Measurements from ENCODE around the gene SPATA1. TPM values are rescaled to one million over a fixed set of nuclear protein-coding genes. Genes with fewer than 3 reads are reported as not detected.
"Not testable (repeated sequence)": the region's sequence is repeated elsewhere in the genome, so short reads cannot be mapped to it uniquely, and the experiment has no call there.

The SPATA1 gene
- 1 to 10 TPM in 7 of 12 donors, under 1 TPM in 3, not detected in 2; 0.69 to 3.3 (median 1.7) TPM for polyA plus RNA-seq (ENCODE audit: insufficient read length in 12 of 12)
- long read RNA-seq, donor 1, partial matches to known transcripts, result 0 of 2 reads
- long read RNA-seq, donor 1, other reads (novel, unspliced or antisense), result 0 of 2 reads
- long read RNA-seq, donor 2, result 0 reads
- long read RNA-seq, donor 3, result 0 reads
- long read RNA-seq, donor 4, result 0 reads
- long read RNA-seq, donor 5, result 0 reads
- long read RNA-seq, donor 6, result 0 reads
- long read RNA-seq, donor 7, result 0 reads
- long read RNA-seq, donor 8, result 0 reads
- long read RNA-seq, donor 9, result 0 reads
- long read RNA-seq, donor 10, result 0 reads
- long read RNA-seq, donor 11, result 0 reads

GRCh38 chr1:84506002-84506728 is at the start of gene SPATA1, which contains the start of gene GNG5:
TSS of gene SPATA1 (plus strand) at chr1:84506386. CDS start at chr1:84516360, 9,974 bp downstream.
TSS of gene GNG5 (minus strand) at chr1:84506581. CDS start at chr1:84506091, 490 bp downstream.
- DNase-seq, result peak; percentile 99

- DNase-seq, result no peak
Observed at GRCh38 chr1:84462118-84462517, 44.1 kb upstream of the SPATA1 start.

GRCh38 chr1:84467298-84467697 is 38.9 kb upstream of the SPATA1 start:
- no peak for DNase-seq

- DNase-seq, result no peak
Observed at GRCh38 chr1:84476225-84476624, 30.0 kb upstream of the SPATA1 start.

- peak; percentile 86 for DNase-seq
Observed at GRCh38 chr1:84478876-84479868, 27.0 kb upstream of the SPATA1 start, which contains the start of gene RPF1. TSS of gene RPF1 (plus strand) at chr1:84479266. CDS start at chr1:84479282, 16 bp downstream.

- no peak for DNase-seq
Observed at GRCh38 chr1:84479998-84480397, 26.2 kb upstream of the SPATA1 start.

- no peak for DNase-seq
Observed at GRCh38 chr1:84480650-84481049, 25.5 kb upstream of the SPATA1 start.

GRCh38 chr1:84481317-84481716 is 24.9 kb upstream of the SPATA1 start:
- DNase-seq, result no peak

GRCh38 chr1:84488107-84488506 is 18.1 kb upstream of the SPATA1 start:
- DNase-seq, result no peak

- no peak for DNase-seq
Observed at GRCh38 chr1:84489766-84490165, 16.4 kb upstream of the SPATA1 start.

GRCh38 chr1:84492726-84493125 is 13.5 kb upstream of the SPATA1 start:
- no peak for DNase-seq

- DNase-seq, result no peak
Observed at GRCh38 chr1:84493747-84494146, 12.4 kb upstream of the SPATA1 start.

- DNase-seq, result no peak
Observed at GRCh38 chr1:84496498-84496897, 9.7 kb upstream of the SPATA1 start.

GRCh38 chr1:84497631-84498275 is 8.4 kb upstream of the SPATA1 start:
- DNase-seq, result no peak

GRCh38 chr1:84502927-84503326 is 3.3 kb upstream of the SPATA1 start:
- no peak for DNase-seq

GRCh38 chr1:84504580-84505492 is 1.4 kb upstream of the SPATA1 start:
- DNase-seq, result peak; percentile 31

- DNase-seq, result peak; percentile 75
Observed at GRCh38 chr1:84505493-84506001, 639 bp upstream of the SPATA1 start.

GRCh38 chr1:84506729-84507453 is 705 bp downstream of the SPATA1 start:
- DNase-seq, result no peak

- DNase-seq, result not testable (repeated sequence)
Observed at GRCh38 chr1:84507887-84508286, 1.7 kb downstream of the SPATA1 start.

Measured in muscle of arm (tissue), 14 donors.